Peyer's patch (tissue), 4 donors: ENCODE results near the gene ARMH3.

Experiments
- POLR2A ChIP-seq, 2 donors: fragments of 450-650 bp; IDR thresholded peaks; one replicate each; pipeline ENCODE4 v1.5.1; 2017; ENCODE audit warnings: antibody characterized with exemption in 2 of 2, mild to moderate bottlenecking in 2 of 2, moderate library complexity in 2 of 2
- TF ChIP-seq, protein P1 (sequence below), 6 experiments: fragments of 450-650 bp in 4 of 6; fragments of 200-600 bp in 2 of 6; sonication (generic) in 1 of 6; IDR thresholded peaks; one replicate each; pipeline ENCODE4 v1.5.1; 2017 to 2019; ENCODE audit warnings: antibody characterized with exemption in 6 of 6, mild to moderate bottlenecking in 3 of 6, moderate library complexity in 1 of 6

DNA sequence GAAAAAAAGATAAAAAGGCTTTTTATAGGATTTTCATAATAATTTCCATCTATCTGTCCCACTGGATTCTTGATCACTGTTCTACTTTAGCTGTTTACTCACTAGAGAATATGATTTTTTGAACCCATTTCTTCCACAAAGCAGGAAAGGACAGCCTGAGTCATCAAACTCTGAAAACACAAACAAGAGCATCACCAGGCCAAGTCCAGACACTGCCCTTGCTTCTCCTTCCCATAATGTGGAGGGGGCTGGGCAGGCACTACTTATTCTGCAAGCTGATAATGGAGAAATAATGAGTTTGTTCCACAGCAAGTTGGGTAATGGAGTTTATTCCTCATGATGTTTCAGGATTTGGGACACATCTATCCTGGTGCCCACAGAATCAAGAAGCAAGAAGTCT, 199.3 kb downstream of the ARMH3 start:
- TF ChIP-seq, protein P1, sequence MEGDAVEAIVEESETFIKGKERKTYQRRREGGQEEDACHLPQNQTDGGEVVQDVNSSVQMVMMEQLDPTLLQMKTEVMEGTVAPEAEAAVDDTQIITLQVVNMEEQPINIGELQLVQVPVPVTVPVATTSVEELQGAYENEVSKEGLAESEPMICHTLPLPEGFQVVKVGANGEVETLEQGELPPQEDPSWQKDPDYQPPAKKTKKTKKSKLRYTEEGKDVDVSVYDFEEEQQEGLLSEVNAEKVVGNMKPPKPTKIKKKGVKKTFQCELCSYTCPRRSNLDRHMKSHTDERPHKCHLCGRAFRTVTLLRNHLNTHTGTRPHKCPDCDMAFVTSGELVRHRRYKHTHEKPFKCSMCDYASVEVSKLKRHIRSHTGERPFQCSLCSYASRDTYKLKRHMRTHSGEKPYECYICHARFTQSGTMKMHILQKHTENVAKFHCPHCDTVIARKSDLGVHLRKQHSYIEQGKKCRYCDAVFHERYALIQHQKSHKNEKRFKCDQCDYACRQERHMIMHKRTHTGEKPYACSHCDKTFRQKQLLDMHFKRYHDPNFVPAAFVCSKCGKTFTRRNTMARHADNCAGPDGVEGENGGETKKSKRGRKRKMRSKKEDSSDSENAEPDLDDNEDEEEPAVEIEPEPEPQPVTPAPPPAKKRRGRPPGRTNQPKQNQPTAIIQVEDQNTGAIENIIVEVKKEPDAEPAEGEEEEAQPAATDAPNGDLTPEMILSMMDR (IDR thresholded peaks at IDR 0.05) = no peak
- TF ChIP-seq POLR2A (IDR thresholded peaks at IDR 0.05) = no peak
